KBM-7 (cell line): ENCODE results near the gene UBTD1.
"Not testable (repeated sequence)": the region's sequence is repeated elsewhere in the genome, so short reads cannot be mapped to it uniquely, and the experiment has no call there.

Source experiments
- DNase-seq: peaks from one replicate; pipeline ENCODE4 v3.0.0-alpha.2; 2015
- in situ Hi-C: fragments of 300-500 bp; cut with MboI; formaldehyde crosslinking; loops from 2 replicates; pipeline ENCODE4 v1.14.3; 2020; ENCODE audit warnings: low sequenced_read_pairs, low pct_unique_long_range_greater_than_20kb, mixed read lengths

UBTD1 gene

DNA sequence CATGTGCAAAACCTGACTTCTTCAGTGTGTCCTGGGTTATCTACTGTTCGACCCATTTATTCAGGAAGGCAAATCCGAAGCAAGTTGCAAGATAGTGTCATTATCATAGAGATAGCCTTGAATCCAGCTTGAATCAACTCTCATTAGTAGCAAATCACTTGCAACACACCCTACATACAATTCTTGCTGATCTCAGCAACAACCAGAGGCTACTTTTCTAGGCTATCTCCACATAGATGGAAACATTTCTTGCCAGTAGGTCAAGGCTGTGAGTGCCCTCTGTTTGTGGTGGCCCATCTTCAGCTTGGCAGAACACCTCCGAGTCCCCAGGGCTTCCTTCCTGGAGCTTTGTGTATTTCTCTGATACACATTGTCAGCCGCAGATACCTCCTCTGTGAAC lies 12.0 kb downstream of the UBTD1 start:
- no peak for DNase-seq
- in situ Hi-C loops, result no loop called here

DNA sequence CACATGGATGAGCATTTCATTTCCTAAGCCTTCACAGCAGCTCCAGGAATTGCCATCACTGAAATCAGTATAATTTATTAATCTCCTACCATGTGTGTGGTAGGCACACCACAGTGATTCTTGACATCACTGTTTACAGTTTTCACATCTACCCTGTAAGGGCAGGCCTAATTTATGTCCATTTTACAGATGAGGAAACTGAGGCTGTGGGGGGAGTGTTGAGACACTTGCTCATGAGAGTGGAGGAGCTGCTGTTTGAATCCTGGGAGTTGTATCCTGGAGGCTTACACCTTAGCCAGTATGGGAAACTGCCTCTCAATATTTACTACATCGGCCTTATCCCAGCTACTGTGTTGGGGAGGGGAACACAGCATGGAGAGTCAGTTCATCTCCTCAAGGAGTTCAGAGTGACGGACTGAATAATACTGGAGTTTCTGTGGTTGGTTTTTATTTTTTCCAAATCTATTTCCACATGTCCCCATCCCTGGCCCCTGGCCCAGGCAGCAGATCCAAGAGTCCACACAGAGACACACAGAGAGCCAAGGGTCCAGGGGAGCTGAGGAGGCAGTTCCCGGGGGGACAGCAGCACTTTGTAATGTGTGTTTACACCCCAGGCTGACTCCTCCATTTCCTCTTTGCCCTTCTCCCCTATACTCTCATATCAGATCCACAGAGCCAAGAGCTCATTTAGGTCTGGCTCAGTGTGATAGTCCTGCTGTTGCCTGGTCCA lies 13.2 kb downstream of the UBTD1 start:
- in situ Hi-C loops, result no loop called here
- DNase-seq, result no peak

DNA sequence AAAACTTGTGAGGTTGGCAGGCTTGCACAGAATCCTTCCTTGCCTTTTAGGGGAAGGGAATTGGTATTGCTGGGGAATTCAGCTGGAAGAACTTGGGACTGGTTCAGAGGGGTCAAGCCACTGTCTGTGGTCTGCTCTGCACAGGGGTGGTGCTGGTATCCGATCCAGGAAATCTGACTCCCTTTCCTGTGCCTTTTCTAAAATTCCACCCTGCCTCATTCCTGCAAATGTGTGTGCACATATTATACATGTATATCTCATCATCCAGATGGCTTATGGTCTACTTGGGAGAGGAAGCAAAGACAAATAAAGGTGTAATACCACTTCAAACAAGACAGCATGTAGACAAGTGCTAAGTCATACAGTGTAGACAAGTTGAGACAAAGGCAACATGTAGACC lies 14.3 kb downstream of the UBTD1 start:
- in situ Hi-C loops, result no loop called here

DNA sequence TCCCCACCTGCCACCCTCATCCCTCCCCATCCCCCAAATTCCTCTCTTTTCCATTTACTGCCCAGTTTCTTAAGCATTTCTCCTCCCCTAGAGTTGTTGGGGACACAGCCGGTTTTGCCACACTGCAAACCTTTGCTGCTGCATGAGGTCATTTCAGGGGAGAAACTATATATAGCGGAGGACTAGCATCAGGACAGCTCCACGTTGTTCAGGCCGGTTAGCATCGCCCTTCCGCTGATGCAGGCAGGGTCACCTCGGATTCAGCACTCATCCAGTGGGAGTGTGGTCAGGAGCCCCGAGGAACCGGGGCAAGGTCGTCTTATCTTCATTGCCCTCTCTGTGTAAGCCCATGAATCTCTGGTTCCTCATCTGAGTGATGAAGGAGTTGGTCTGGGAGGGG lies 15.6 kb downstream of the UBTD1 start:
- DNase-seq, result no peak

More for the DNA sequence above, 14.3 kb downstream of the UBTD1 start:
- no peak for DNase-seq

DNA sequence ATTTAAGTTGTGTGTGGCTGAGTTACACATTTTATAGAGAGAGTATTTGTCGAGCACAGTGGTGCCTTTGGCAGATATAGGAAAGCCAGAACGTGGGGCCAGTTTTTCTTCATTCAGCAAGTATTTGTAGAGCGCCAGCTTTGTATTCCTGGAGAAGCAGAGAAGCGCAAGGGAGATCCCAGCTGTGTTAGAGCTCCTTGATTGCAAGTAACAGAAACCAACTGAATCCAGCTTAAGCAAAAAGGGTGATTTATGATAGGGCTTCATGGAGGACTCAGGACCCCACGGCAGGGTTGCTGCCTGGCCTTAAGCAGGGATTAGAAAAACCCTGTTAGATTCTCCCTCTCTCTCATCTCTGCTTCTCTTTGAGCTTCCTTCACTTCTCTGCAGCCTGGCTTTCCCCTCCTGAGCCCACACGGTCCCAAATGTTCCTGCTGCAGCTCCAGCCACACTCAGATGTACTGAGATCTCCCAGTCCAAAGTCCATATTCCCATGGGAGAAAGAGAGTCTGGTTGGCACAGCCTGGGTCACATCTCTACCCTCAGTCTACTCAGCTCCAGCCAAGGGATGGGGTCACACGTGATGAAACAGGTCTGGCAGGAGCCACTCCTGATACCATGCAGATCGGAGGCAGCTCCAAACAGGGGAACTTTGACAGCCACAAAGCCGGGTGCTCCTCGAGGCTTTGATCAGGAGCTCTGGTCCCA lies 16.7 kb downstream of the UBTD1 start:
- no peak for DNase-seq
- in situ Hi-C loops, result no loop called here

More for the DNA sequence above, 15.6 kb downstream of the UBTD1 start:
- in situ Hi-C loops, result no loop called here

DNA sequence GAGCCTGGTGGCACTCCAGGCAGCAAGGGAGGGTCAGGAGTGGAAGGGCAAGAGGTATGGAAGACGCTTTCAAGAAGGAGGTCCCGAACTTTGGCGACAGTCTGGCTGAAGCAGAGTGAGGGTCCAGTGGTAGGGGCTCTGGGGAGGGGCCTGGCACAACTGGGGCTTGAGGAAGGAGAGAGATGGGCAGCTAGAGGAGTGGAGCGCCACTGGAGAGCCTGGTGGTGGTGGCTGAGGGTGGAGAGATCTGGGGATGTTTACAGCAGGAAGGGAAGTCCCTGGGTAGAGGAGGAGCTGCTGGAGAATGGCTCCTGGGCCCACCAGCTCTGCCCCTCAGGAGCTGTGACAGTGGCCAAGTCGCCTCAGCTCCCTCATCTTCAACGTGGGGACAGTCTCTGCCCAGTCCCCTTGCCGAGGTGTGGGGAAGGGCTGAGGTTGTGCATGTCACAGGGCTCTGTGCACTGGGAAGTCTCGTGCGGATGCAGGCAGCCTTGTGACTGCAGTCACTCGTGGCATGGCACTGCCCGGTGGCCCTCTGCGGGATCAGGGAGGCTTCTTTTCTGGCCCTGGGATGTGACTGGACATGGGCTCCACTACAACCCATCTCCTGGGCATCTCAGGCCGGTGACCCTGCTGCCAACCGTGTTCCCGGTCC lies 18.5 kb downstream of the UBTD1 start:
- in situ Hi-C loops, result no loop called here
- DNase-seq, result no peak

DNA sequence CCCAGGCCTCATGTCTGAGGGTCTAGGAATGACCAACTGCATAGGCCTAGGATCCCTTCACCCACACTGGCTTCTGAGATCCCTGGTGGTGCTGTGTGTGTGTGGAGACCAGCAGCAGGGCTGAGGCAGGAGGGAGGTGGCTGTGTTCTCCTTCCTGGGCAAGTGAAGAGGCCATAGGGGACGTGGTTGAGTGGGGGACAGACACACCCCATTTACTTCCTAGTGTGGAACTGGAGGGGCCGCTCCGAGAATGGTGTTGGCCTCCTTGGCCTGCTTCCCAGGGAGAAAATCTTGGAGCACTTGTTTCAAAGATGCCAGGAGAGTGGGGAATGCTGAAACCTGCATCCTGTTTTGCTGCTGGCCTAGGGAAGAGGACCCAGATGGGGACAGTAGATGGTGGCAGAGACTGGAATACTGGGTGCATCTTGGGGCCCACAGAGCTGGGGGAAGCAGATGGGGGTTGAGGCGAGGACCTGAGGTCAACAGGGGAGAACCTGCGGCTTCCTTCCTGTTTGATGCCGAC lies 19.1 kb downstream of the UBTD1 start:
- no peak for DNase-seq
- in situ Hi-C loops, result no loop called here

DNA sequence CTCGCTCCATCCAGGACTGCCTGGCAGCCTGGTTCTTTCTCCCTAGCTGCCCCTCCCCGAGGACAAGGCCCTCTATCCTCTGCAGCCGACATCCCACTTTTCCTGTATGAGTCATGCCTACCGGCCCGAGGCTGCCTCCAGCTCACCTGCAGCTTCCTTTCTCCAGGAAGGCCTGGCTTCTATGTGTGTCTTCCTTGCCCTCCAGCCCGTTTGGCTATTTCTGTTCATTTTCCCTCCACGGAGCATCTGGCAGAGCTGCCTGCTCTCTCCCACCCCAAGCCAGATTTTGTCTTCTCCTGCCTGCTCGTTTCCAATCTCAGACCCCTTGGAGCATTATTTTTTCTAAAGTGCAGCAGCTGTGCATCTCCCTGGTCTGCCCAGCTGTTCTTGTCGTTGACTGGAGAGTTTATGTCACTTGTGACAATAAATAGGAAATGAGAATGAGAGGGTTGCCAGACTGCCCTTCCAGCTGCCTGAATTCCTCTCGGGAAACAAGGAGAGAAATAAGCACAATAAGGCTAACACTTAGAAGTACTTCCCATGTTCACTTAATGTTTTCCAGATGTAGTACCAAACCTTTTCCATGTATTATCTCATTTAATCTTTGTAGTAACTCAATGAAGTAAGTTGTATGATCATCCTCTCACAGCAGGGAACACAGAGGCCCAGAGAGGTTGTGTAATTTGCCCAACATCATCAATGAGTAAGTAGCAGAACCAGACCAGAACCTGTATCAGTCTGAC lies 19.7 kb downstream of the UBTD1 start:
- in situ Hi-C loops, result no loop called here

DNA sequence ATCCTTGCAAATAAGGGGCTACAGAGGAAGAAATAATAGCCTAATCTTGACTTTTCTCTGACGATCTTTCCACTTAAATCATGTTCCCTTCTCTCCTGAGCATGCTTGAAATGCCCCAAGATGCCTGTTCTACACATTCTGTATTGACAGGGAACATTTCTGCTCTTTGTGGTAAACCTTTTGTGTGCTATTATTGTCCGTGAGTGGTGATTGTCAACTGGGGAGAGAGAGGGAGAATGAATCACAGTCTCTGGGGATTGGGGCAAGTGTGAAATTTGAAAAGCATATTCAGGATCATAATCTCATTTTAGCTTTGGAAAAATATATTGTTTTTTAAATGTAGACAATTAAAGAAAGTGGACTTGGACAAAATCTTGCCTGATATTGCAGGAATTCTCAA lies 20.6 kb downstream of the UBTD1 start:
- in situ Hi-C loops, result no loop called here
- no peak for DNase-seq

More for the DNA sequence above, 19.7 kb downstream of the UBTD1 start:
- no peak for DNase-seq

DNA sequence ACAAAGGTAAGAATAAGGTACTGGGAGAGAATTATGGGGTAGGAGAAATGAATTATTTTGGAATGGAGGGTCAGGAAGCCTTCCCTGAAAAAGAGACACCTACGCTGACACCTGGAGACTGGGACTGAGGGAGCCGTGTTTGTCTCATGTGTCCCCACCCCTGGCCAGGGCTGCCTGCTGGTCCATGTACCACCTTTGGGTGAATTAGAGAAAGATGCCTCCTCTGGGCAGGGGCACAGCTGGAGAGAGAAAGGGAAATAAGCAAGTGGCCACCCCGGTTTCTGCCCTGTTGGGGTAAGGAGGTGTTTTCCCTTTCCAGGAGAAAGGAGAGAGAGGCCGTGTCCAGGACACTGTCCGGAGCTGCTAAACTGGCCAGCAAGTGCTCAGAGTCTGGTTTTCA lies 21.8 kb downstream of the UBTD1 start:
- in situ Hi-C loops, result no loop called here
- DNase-seq, result no peak

DNA sequence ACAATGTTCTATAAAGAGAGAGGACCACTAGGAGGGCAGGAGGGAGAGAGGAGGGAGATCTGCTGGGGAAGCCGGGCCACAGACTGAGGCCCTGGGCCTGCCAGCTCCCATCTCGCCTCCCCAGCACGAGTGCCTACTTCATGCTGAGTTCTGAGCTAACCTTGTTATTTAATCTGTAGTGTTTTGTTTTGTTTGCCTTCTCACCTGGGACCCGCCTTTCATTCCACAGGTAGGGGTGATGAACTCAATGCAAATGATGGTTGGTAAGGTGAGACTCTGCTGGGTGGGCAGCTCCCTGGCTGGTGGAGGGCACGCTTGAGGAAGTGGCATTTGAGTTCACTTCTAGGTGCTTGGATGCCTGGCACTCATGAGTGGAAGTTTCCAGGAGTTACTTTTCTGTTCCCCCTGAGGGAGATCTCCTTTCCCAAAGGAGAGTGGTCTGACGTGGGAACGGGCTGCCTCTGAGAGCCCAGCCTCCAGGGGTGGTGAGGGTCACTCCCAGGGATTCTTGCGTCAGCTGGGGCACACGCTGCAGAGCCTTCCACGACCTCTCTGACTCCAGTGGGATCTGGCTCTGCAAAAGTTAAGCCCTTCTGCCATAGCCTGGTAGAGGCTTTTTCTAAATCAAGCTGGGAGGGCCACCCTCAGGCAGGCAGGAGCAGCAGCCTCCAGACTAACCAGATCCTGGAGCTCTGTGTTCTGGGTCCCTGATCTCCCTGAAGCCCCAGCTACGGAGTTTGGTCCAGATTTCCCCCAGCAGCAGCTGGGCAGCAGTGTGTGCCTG lies 22.4 kb downstream of the UBTD1 start:
- in situ Hi-C loops, result no loop called here

DNA sequence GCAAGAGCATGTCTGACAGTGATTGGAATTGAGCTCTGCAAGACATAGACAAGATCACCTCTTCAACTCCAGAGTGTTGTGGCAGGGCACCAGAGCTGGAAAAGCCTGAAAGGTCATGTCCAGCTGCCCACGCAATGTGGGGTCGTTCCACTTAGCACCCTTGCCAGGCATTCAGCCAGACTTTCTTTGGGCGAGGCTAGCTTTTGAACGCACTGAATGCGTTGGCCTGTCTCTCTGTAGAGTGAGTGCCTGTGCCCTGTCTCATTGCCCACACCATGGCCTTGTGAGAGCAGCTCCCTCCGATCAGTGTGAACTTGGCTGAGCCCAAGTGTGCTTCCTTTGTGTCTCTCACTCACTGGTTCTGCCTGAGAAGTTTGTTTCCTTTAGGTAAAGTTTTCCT lies 23.3 kb downstream of the UBTD1 start:
- DNase-seq, result no peak
- in situ Hi-C loops, result no loop called here

More for the DNA sequence above, 22.4 kb downstream of the UBTD1 start:
- no peak for DNase-seq

DNA sequence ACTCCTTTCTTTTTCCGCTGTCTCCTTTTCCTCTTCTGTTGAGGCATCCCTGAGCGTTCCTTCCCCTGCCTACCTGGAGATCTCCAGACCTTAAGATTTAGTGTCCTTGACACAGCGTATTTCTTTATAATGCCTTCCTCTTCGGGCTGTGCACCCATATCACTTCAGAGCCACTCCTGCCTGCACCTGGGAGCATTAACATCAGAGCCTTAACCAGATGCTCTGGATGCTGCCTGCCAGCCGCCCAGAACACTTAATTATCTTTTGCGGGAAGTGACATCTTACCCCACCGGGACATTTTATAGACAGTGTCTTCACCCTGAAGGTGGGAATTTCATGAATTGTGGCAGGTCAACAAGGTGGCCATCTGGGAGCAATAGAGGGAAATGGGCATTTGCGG lies 24.2 kb downstream of the UBTD1 start:
- DNase-seq, result no peak
- in situ Hi-C loops, result no loop called here

DNA sequence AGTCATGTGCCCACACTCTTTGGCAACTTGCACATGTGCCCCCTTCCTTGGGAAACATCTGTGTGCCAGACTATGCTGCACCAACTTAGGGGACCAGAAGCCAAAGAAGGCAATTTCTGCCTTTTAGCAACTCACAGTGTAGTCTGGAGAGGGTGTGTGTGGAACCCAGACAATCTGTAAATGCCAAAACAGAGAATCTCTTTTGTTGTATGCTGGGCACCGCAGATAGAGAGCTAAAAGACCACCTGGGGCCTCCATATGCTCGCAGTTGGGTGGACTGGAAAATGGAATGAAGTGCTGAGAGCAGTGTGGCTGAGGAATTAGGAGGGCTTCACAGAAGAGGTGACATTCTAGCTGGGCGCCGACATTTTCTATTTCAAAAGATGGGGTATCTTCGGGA lies 26.4 kb downstream of the UBTD1 start:
- in situ Hi-C loops, result no loop called here

DNA sequence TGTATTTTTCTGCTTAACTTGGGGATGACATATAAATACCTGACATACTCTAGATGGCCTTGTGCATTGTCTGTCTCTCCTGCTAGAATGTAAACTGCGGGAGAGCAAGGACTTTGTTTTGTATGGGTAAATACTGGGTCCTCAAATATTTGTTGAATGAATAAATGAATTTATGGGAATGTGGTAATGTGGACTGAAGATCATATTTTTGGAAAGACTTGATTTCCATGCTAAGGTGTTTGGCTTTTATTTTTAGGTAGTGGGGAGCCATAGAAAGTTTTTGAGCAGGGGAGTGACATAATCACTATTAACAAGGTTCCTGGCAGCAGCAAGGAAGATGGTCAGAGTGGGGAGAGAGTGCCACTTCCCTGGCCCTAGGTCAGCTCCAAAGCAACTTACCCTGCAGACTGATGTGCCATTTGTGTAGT lies 27.0 kb downstream of the UBTD1 start:
- in situ Hi-C loops, result no loop called here
- no peak for DNase-seq

More for the DNA sequence above, 26.4 kb downstream of the UBTD1 start:
- no peak for DNase-seq

DNA sequence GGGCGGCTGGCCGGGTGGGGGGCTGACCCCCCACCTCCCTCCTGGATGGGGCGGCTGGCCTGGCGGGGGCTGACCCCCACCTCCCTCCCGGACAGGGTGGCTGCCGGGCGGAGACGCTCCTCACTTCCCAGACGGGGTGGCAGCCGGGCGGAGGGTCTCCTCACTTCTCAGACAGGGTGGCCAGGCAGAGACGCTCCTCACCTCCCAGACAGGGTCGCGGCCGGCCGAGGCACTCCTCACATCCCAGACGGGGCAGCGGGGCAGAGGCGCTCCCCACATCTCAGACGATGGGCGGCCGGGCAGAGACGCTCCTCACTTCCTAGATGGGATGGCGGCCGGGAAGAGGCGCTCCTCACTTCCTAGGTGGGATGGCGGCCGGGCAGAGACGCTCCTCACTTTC lies 30.2 kb downstream of the UBTD1 start:
- DNase-seq, in situ Hi-C loops: not testable (repeated sequence)

DNA sequence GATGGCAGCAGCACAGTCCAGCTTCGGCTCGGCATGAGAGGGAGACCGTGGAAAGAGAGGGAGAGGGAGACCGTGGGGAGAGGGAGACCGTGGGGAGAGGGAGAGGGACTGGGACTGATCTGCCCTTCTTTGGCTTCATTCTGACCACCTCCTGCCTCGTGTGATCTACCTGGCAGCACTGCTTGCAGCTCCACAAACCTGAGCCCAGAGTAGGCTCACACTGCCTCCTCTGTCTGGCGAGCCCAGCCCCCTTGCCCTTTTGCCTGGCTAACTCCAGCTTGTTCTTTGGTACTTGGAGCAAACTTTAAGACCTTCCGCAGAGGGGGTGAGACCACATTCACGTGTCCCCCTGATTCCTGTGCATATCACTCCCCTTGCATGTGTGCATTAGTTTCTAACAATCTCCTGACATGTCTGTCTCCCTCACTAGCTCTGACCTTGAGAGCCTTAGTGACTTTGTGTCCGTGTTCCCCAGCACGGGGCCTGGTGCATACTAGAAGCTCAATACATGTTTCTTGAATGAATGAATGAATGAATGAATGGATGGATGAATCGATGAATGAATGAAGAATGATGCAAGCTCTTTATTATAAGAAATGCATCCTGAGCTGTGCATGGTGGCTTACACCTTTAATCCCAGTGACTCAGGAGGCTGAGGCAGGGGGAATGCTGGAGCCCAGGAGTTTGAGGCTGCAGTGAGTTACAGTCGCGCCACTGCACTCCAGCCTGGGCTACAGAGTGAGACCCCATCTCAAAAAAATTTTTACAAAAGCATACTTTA lies 31.2 kb downstream of the UBTD1 start:
- no peak for DNase-seq
- in situ Hi-C loops, result no loop called here

DNA sequence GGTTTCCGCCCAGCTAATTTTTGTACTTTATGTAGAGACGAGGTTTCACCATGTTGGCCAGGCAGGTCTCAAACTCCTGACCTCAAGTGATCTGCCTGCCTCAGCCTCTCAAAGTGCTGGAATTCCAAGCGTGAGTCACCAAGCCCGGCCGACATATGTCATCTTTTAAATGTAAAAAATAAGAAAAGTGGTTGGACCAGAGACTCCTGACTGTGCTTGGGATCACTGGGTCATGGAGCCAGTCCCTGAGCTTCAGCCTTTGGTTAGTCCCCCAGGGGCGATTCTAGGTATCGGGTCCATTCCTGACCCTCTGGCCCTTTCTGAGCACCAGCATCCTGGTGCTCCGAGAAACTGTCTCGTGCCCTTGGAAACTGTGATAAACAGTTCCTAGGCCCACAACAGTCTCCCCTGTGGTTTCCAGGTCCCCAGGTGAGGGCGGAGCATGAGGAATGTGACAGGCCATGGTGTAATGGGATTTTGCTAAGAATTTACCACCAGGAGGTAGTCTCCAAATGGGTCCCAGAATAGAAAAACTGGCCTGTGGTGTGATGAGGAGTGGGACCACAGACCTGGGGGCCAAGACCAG lies 32.8 kb downstream of the UBTD1 start:
- in situ Hi-C loops, result no loop called here
- no peak for DNase-seq
